HG02763 (cell line): Measurements from ENCODE around the gene PLPP6.

Experiments used
- ATAC-seq: cut with Tn5 transposase; IDR thresholded peaks from one replicate; pipeline ENCODE4 v1.9.1; 2021; ENCODE audit warnings: mild to moderate bottlenecking, moderate library complexity; ENCODE audit not compliant: unreplicated experiment

Gene PLPP6

GRCh38 chr9:4690144-4690543 lies 28.1 kb downstream of the PLPP6 start:
- peak; percentile 40 for ATAC-seq

GRCh38 chr9:4691795-4692194 lies 29.7 kb downstream of the PLPP6 start:
- ATAC-seq = no peak

- ATAC-seq = no peak
Measured at GRCh38 chr9:4700091-4700490, 38.0 kb downstream of the PLPP6 start.

GRCh38 chr9:4700932-4701331 lies 38.8 kb downstream of the PLPP6 start:
- ATAC-seq = no peak

GRCh38 chr9:4701526-4701925 lies 39.4 kb downstream of the PLPP6 start:
- ATAC-seq = no peak

GRCh38 chr9:4704129-4704528 lies 42.0 kb downstream of the PLPP6 start:
- ATAC-seq = no peak

GRCh38 chr9:4706021-4706420 lies 43.9 kb downstream of the PLPP6 start:
- no peak for ATAC-seq

- ATAC-seq = no peak
Measured at GRCh38 chr9:4706971-4707622, 45.0 kb downstream of the PLPP6 start.

GRCh38 chr9:4709380-4709779 lies 47.3 kb downstream of the PLPP6 start:
- no peak for ATAC-seq

GRCh38 chr9:4713849-4714248 lies 51.8 kb downstream of the PLPP6 start:
- ATAC-seq = no peak

GRCh38 chr9:4714266-4715016 lies 52.3 kb downstream of the PLPP6 start:
- no peak for ATAC-seq
